Activated CD8-positive, alpha-beta memory T cell treated with anti-CD3 and anti-CD28 coated beads, Interleukin-2, amount 50 U/mL, for 48 hours (primary cell): Measurements from ENCODE around the gene RPRD1B.
A peak's percentile ranks its signal among the peaks of the same experiment; 100 is the strongest.

Source experiments
- DNase-seq: peaks from one replicate; pipeline ENCODE4 v3.0.0-alpha.2; 2020

Gene RPRD1B

DNA sequence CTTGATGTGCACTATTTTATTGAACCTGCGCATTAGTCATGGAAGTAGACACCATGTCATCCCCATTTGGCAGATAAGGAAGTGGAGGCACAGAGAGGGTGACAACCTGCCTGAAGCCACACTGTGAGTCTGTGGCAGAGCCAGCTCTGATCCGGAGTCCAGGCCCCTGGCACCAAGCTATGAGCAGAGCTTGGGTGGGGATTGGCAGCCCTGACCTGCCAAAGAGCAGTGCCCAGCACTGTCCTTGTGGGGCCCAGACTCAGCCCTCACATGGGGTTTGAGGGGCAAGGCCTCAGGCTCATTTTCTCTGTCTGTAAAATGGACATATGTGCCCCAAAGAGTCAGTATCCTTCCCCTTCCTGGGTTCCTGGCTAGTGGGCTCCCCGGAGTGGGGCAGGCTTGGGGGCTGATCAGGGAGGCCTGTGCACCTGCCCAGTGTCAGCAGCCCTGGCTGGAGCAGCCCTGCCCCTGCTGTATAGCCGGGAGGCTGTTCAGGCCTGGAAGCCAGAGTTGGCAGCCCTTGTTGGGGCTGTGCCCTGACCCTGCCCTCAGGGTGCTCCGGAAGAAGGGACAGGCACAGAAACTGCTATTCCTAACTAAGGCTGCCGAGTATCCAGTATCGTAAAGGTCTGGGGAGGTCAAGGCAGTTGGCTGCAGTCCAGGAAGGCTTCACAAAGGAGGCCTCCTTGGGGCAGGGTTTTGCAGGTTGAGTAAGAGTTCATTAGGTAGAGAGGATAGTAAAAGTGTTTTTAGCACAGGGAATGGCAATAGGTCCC, 92.8 kb downstream of the RPRD1B start:
- DNase-seq, result peak; percentile 34

- peak; percentile 17 for DNase-seq
Observed at GRCh38 chr20:38126932-38127621, 93.5 kb downstream of the RPRD1B start.

DNA sequence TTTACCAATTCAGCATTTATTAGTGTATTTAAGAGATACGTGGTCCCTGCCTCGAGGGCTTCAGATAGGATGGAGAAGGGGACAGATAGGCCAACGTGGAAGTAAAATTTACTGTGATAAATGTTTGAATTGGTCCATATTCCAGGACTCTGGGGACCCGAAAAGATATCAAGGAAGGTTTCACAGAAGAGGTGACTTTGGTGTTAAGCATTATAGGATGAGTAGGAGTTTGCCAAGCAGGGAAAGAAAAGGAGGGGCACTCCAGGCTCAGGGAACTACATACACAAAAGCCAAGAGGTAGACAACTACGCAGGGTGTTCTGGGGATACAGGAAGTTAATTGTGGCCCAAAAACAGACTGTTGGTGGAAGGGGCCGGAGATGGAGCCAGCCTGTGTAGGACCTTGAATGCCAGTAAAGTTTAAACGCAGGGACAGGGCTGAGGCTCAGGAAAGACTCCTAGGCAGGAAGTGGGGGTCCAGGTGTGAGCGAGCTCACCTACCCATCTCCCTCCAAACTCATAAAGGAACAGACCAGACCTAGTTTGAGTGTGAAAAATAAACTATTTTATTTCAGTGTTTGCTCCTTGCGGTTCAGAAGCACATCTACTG, 94.5 kb downstream of the RPRD1B start:
- DNase-seq, result peak; percentile 7

DNA sequence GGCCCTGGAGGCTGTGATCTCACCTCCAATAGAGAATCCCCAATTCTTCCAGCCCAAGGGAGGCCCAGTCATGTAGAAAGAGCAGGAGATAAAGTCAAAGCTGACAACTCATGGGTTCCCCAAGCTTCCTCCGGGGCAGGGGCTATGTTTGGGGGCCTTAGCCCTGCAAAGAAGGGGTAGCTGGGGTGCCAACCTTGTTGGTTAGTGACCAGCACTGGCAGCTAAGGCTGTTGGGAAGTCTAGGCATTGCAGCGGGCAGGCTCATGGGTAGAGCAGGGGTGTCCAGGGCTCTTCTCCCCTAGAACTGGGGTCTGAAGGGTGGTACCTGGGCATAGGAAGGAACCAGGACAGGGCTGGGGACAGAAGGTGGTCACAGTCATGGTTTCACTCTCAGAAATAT, 95.1 kb downstream of the RPRD1B start:
- no peak for DNase-seq

DNA sequence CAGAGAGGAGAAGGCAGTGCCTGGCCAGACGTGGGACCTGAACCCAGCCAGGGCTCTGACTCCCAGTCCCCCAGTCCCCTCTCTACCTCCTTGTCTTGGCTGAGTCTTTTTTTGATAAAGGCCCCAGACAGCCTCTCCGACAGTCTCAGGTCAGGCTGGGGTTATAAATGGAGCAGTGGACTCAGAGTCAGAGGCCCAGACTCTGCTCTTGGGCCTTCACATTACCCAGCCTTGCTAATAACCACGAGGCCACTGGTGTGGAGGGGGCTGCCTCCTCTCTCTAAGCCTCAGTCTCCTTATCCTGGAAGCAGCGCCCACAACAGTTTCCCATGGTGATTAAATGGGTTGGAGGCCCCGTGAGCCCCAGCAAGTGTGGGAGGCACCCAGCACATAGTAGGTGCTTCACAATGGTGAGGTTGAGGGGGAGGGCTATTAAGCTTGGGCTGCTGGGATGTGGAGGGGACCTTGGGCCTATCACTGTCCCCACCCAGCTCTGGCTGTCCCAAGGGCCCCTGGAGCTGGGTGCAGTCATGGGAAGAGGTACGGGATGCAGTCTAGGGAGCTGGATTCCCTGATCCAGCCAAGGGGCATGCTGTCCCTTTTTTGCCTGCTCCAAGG, 95.8 kb downstream of the RPRD1B start:
- no peak for DNase-seq

DNA sequence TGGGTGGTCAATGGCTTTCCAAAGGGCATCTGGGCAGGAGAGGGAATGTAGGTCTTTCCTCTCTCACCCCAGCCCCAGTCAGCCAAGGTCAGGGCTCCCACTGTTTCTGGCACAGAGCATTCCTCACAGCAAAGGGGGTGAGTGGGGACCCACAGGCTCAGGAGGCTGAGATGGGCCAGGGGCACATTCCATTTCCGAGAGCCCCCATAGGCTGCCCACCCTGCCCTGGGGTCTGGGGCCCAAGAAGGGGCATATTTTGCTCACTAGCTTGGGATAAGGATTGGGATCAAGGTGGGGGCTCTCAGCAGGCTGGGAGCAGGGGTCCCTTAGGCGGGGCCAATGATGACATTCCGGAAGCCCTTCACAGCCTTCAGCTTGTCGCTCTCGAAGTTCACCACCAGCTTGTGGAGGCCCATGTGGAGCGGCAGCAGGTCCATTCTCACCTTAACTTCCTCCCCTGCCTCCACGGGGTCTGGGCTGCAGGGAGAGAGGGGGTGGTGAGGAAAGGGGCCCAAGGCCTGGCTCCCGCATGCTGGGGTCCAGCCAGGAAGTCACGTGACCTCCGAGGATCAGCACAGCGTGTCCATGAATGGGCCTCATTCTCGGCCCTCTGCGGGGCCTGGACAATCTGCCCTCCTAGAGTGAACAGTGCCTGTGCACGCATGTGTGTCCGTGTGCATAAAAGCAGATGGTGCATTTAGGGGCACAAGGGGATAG, 96.5 kb downstream of the RPRD1B start:
- no peak for DNase-seq

- no peak for DNase-seq
Observed at GRCh38 chr20:38130687-38131587, 97.4 kb downstream of the RPRD1B start.

DNA sequence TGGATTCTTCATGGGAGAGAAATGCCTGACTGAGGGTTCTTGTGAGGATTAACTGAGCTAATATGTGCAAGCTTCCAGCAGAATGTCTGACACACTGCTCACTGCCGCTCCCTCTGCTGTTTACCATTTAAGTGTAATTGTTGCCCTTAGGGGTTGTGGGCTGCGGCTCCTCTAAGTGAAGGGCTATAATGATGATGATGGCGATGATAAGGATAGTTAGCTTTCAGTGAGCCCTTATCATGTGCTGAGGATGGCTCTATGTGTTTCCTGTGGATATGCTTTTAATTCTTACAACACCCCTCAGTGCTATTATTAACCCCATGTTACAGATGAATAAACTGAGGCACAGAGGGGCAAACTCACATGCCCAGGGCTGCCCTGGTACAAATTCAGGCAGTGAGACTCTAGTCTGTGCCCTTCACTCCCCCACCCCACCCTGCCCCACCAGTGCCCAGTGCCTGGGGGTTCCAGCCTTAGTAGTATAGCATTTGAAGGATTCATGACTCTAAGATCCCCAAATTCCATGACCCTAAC, 98.1 kb downstream of the RPRD1B start:
- DNase-seq, result no peak

GRCh38 chr20:38132156-38132909, 98.8 kb downstream of the RPRD1B start:
- no peak for DNase-seq

DNA sequence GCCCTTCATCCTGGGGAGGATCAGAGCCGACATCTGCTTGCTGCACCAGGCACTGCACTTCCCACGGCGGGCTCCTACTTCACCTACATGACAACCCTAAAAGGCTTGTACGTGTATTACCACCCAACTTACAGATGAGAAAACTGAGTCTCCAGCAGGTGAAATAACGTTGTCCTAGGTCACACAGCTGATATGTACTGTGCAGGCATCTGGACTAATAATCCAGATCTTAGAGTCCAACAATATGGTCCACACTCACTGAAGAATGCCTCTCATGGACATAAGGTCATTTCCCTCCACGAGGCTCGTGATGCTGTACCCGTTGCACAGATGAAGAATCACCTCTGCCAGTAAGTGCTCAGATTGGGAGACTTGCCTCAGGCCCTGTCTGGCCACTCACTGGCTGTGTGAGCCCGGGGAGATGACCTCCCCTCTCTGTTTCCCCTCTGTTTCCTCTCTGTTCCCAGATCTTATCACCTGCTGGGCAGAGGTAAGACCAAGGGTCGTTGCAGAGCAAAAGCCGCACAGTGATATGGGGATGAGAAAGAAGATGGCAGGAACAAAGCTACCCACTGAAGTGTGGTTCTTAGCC, 99.5 kb downstream of the RPRD1B start:
- no peak for DNase-seq

DNA sequence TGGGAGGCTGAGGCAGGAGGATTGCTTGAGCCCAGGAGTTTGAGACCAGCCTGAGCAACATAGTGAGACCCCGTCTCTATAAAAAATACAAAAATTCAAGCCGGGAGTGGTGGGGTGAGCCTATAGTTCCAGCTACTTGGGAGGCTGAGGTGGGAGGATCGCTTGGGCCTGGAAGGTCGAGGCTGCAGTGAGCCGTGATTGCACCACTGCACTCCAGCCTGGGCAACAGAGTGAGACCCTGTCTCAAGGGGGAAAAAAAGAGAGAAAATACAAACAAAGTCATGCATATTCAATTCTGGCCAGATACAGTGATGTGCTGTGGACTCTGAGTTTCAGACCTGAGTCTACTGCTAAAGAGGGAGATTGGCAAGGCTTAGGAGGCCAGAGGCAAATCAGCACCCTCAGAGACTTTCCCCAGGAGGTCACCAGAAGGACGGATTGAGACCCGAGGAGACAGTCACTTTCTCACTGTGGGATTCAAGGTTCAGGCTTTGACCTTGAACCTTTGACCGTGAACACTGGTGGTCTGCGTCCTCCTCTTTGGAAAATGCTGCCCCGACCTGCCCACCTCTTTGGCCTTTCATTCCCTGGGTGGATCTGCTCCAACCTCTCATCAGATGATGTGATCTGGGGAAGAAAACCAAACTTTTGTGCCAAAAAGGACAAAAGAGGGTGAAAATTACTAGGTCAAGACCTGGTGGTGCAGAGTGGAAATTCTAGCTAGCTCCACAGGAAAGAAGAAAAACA, 100.3 kb downstream of the RPRD1B start:
- DNase-seq, result no peak

DNA sequence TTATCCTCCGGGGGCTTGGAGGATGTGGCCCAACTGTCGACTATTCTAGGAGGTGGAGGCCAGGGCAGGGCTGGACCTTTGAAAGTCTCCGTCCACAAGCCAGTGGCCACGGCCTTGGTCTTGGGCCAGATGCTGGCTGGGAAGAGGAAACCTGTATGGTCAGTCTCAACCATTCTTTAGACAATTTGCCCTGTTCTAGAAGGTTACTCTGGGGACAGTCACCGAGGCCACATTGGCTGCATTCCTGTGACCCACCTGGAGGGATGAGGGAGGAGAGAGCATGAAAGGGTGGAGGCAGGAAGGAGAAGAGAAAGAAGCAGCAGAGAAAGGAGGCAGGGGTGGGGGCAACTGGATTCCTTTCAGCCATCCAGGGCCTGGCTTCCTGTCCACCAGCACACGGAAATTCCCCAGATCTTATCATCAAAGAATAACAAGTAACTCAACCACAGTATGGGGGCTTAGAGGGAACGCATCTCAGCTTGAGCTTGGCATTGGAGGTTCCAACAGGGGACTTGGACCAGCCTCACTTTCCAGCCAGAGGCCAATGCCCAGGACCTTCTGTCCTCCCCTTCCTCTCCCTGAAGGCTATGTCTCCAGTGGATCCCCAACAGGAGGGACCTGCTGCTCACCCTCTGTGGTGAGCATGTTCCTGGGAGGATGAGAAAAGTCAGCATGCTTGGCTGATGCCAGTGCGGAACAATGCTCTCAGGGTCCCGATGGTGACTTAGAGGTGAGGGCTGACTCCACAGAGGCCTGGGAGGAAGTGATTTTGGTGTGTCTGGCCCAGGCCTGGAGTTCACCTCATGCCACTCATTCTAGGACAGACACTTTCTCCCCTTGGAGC, 101.1 kb downstream of the RPRD1B start:
- DNase-seq, result no peak

- DNase-seq, result no peak
Observed at GRCh38 chr20:38135271-38135650, 101.7 kb downstream of the RPRD1B start.

- no peak for DNase-seq
Observed at GRCh38 chr20:38135651-38136420, 102.3 kb downstream of the RPRD1B start.

- DNase-seq, result no peak
Observed at GRCh38 chr20:38136421-38137245, 103.1 kb downstream of the RPRD1B start.

DNA sequence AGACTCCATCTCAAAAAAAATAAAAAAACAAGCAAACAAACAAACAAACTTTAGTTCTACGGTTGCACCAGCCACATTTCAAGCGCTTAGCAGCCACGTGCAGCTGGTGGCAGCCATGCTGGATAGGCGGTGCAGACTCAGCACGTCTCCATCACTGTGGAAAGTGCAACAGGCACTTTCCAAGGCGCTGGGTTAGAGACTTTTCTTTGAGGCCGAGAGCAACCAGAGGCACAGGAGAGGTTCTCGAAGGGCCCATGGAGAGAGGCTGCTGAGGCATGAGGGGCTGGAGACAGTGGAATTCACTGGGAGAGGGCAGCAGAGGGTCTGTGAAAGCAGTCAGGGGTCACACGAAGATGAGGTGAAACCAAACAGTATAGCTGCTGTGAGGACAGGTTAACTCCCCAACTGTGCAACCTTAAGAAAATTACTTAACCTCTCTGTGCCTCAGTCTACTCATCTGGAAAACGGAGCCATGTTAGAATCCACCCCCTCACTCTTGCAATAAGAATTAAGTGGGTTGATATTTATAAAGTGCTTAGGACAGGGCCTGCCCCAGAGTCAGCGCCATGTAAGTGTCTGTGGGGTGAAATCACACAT, 104.0 kb downstream of the RPRD1B start:
- DNase-seq, result no peak
